Lung (tissue), 12 donors: ENCODE data around the gene GDPD2. TPM values are rescaled to one million over a fixed set of nuclear protein-coding genes. Genes with fewer than 3 reads are reported as not detected.

ENCODE experiments used
- ATAC-seq: fragments of 200-7000 bp; cut with Tn5 transposase; one replicate; pipeline ENCODE4 v1.9.1; 2020; ENCODE audit warnings: moderate number of reproducible peaks; ENCODE audit not compliant: insufficient read depth, low FRiP score
- DNase-seq, 3 donors: peaks; one replicate each; pipeline ENCODE4 v3.0.0-alpha.2; 2013 to 2017
- H3K27ac ChIP-seq, 2 donors: one replicate each; pipeline ENCODE4 v1.5.1; 2013; ENCODE audit warnings: mild to moderate bottlenecking in 2 of 2, moderate library complexity in 2 of 2, control low read depth in 1 of 2, inconsistent platforms in 1 of 2, low read depth in 1 of 2, low read length in 1 of 2
- H3K27me3 ChIP-seq, 3 donors: one replicate each; pipeline ENCODE4 v1.5.1; 2013; ENCODE audit warnings: low read length in 2 of 3; ENCODE audit not compliant: control insufficient read depth in 3 of 3, insufficient read depth in 3 of 3
- H3K36me3 ChIP-seq, 4 donors: one replicate each; pipeline ENCODE4 v1.5.1; 2013; ENCODE audit warnings: low read length in 4 of 4, mild to moderate bottlenecking in 1 of 4, moderate library complexity in 1 of 4; ENCODE audit not compliant: control insufficient read depth in 4 of 4, insufficient read depth in 4 of 4
- H3K4me1 ChIP-seq, 5 donors: one replicate each; pipeline ENCODE4 v1.5.1; 2013; ENCODE audit warnings: low read length in 5 of 5, mild to moderate bottlenecking in 2 of 5, moderate library complexity in 1 of 5; ENCODE audit not compliant: control insufficient read depth in 5 of 5, insufficient read depth in 5 of 5
- H3K4me3 ChIP-seq: one replicate; pipeline ENCODE4 v1.5.1; 2013; ENCODE audit warnings: mild to moderate bottlenecking, control low read depth, moderate library complexity
- H3K9ac ChIP-seq, 2 donors: one replicate each; pipeline ENCODE4 v1.5.1; 2013; ENCODE audit warnings: low read length in 2 of 2, control low read depth in 1 of 2; ENCODE audit not compliant: insufficient read depth in 1 of 2
- H3K9me3 ChIP-seq, 4 donors: one replicate each; pipeline ENCODE4 v1.5.1; 2013; ENCODE audit warnings: low read length in 3 of 4, mild to moderate bottlenecking in 1 of 4, moderate library complexity in 1 of 4; ENCODE audit not compliant: control insufficient read depth in 4 of 4, insufficient read depth in 3 of 4
- WGBS, 2 donors: extraction: QIAGEN DNeasy Blood & Tissue Kit; methylation state at CpG; one replicate each; pipeline ENCODE4 v1.1.7; 2013; 5-methylcytosine and 5-hydroxymethylcytosine counted together
- polyA plus RNA-seq, 2 donors: library from polyadenylated mRNA; stranded (reverse); fragments of 200-250 nt; gene quantifications; one replicate each; pipeline ENCODE4 v1.2.1, GENCODE V29; 2013
- total RNA-seq, 2 donors: library from RNA; depleted of rRNA in 1 of 2; stranded (reverse); fragments of >200 nt in 1 of 2; gene quantifications; one replicate each; pipeline ENCODE4 v1.2.1, GENCODE V29; 2014 to 2021
- TF ChIP-seq, protein P1 (sequence below): IDR thresholded peaks from 2 replicates; pipeline ENCODE4 v1.5.1; 2012; ENCODE audit warnings: mild to moderate bottlenecking; ENCODE audit errors: control extremely low read depth, extremely low read depth
- donor health status: control.
- donor health status: control.
- donor health status: Bipolar disorder and iron deficiency.
- donor health status: healthy.
- donor health status: DM: yes; HTN: yes; CAD: no.

GDPD2 gene
- total and polyA plus RNA-seq, 4 donors: not detected

DNA sequence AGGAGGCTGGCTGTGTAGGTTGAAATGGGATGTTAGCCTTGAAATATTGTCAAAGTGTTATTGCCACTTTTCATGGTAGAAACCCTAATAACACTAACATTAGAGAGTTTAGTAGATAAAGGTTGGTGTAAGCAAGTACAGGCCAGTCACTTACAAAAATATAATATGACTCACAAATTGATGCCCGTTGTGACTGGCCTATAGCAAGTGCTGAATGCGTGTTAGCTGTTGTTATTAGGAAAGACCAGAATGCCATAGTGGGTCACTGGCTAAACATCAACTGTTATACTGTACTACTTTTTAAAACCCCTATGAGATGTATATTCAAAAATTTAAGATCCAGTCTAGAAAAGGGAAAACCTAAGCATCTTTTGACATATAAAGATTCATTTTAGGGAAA, 20.4 kb upstream of the GDPD2 start:
- no peaks in the 10 kb centered on the region for H3K27me3 ChIP-seq
- H3K27ac ChIP-seq: no peak overlapping the region
- H3K9me3 ChIP-seq: no peaks in the 10 kb centered on the region
- H3K9ac ChIP-seq: no peak overlapping the region
- H3K4me3 ChIP-seq: no peak overlapping the region
- no peaks in the 10 kb centered on the region for H3K4me1 ChIP-seq
- DNase-seq (no peak), ATAC-seq (no peak)
- 75 to 92% methylated on average over 2 of the region's 2 CpGs for WGBS, 2 donors
- H3K36me3 ChIP-seq: no peaks in the 10 kb centered on the region
- TF ChIP-seq, protein P1, sequence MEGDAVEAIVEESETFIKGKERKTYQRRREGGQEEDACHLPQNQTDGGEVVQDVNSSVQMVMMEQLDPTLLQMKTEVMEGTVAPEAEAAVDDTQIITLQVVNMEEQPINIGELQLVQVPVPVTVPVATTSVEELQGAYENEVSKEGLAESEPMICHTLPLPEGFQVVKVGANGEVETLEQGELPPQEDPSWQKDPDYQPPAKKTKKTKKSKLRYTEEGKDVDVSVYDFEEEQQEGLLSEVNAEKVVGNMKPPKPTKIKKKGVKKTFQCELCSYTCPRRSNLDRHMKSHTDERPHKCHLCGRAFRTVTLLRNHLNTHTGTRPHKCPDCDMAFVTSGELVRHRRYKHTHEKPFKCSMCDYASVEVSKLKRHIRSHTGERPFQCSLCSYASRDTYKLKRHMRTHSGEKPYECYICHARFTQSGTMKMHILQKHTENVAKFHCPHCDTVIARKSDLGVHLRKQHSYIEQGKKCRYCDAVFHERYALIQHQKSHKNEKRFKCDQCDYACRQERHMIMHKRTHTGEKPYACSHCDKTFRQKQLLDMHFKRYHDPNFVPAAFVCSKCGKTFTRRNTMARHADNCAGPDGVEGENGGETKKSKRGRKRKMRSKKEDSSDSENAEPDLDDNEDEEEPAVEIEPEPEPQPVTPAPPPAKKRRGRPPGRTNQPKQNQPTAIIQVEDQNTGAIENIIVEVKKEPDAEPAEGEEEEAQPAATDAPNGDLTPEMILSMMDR: no peak

- no peak for DNase-seq
- no peaks in the 10 kb centered on the region for H3K27me3 ChIP-seq
- H3K9ac ChIP-seq: no peak overlapping the region
- no peak overlapping the region for H3K4me3 ChIP-seq
- no peak overlapping the region for H3K27ac ChIP-seq
- no peaks in the 10 kb centered on the region for H3K9me3 ChIP-seq
- TF ChIP-seq, protein P1: no peak
- H3K36me3 ChIP-seq: no peaks in the 10 kb centered on the region
- 74 to 100% methylated on average over 1 of the region's 1 CpG for WGBS, 2 donors
- no peaks in the 10 kb centered on the region for H3K4me1 ChIP-seq
- no peak for ATAC-seq
Observed at GRCh38 chrX:70405003-70405402, 18.1 kb upstream of the GDPD2 start.

DNA sequence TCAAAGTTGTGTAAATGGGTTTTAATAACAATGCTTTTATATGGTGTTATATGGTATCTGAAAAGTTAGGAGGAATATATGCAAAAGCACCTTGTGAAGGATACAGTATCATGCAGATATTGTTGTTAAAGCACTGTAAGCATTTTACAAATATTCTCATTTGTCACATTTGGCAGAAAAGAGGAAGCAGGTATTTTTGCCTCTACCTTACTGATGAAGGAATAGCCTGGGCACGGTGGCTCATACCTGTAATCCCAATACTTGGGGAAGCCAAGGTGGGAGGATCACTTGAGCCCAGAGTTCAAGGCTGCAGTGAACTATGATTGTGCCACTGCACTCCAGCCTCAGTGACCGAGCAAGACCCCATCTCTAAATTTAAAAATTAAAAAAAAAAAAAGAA, 12.2 kb upstream of the GDPD2 start:
- DNase-seq (no peak), ATAC-seq (no peak)
- Histone ChIP-seq H3K4me1 (no peaks in the 10 kb centered on the region), H3K27me3 (no peaks in the 10 kb centered on the region), H3K4me3 (no peak overlapping the region), H3K36me3 (peaks cover 0 to 2% (median 0%) of the 10 kb centered on the region in 4 donors), H3K27ac (no peak overlapping the region), H3K9ac (no peak overlapping the region), H3K9me3 (no peaks in the 10 kb centered on the region)
- TF ChIP-seq, protein P1: no peak
- WGBS, 2 donors: 79 to 100% methylated on average over 2 of the region's 2 CpGs

DNA sequence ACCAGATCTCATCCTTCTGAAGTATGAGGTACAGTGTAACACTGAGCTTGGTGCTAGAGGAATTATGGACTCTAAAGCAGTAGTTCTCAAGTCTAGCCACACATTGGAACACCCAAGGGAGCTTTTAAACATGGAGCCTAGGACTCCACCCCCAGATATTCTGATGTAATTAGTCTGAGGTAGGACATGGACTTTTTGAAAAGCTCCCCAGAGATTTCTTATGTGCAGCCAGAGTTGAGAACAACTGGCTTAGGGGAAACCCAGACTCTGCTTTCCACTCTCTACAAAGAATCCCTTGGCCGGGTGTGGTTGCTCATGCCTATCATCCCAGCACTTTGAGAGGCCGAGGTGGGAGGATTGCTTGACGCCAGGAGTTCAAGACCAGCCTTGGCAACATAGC, 11.6 kb upstream of the GDPD2 start:
- no peak for DNase-seq
- Histone ChIP-seq H3K4me3 (no peak overlapping the region), H3K36me3 (peaks cover 0 to 2% (median 0%) of the 10 kb centered on the region in 4 donors), H3K4me1 (no peaks in the 10 kb centered on the region), H3K27me3 (no peaks in the 10 kb centered on the region), H3K9me3 (no peaks in the 10 kb centered on the region), H3K9ac (no peak overlapping the region), H3K27ac (no peak overlapping the region)
- WGBS, 2 donors: 82 to 100% methylated on average over 3 of the region's 3 CpGs
- ATAC-seq: no peak
- TF ChIP-seq, protein P1: no peak
